LNCaP clone FGC (cell line): ENCODE measurements around the gene NR3C2.

Experiments
- DNase-seq: peaks from one replicate; pipeline ENCODE4 v3.0.0-alpha.2; 2011; ENCODE audit warnings: low read depth
- H3K4me3 ChIP-seq: 2 replicates; pipeline ENCODE4 v1.5.1; 2011; ENCODE audit warnings: mild to moderate bottlenecking, low read depth, low read length, control low read depth
- TF ChIP-seq, protein P1 (sequence below): IDR thresholded peaks from 2 replicates; pipeline ENCODE4 v1.5.1; 2012; ENCODE audit warnings: mild to moderate bottlenecking; ENCODE audit not compliant: control insufficient read depth, insufficient read depth; ENCODE audit errors: extremely low read depth

NR3C2 gene

DNA sequence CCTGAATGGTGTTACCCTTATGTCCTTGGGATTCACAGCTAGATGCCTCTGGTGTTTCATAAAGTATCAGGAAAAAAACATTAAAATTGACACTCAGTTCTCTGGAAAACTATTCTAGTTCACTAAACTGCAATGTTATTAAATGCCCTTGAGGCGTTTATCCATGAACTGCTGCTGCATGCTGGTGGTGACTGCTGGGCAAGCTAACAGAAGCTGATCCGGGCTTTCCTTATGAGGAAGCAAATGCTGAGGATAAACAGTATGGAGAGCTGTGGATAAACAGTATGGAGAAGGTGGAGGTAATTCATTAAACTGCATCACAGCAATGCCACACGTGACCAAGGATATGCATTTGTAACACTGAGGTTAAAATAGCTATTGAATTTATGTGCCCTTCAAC is 227.0 kb downstream of the NR3C2 start:
- H3K4me3 ChIP-seq: no peak overlapping the region
- DNase-seq: no peak
- TF ChIP-seq, protein P1, sequence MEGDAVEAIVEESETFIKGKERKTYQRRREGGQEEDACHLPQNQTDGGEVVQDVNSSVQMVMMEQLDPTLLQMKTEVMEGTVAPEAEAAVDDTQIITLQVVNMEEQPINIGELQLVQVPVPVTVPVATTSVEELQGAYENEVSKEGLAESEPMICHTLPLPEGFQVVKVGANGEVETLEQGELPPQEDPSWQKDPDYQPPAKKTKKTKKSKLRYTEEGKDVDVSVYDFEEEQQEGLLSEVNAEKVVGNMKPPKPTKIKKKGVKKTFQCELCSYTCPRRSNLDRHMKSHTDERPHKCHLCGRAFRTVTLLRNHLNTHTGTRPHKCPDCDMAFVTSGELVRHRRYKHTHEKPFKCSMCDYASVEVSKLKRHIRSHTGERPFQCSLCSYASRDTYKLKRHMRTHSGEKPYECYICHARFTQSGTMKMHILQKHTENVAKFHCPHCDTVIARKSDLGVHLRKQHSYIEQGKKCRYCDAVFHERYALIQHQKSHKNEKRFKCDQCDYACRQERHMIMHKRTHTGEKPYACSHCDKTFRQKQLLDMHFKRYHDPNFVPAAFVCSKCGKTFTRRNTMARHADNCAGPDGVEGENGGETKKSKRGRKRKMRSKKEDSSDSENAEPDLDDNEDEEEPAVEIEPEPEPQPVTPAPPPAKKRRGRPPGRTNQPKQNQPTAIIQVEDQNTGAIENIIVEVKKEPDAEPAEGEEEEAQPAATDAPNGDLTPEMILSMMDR: no peak

DNA sequence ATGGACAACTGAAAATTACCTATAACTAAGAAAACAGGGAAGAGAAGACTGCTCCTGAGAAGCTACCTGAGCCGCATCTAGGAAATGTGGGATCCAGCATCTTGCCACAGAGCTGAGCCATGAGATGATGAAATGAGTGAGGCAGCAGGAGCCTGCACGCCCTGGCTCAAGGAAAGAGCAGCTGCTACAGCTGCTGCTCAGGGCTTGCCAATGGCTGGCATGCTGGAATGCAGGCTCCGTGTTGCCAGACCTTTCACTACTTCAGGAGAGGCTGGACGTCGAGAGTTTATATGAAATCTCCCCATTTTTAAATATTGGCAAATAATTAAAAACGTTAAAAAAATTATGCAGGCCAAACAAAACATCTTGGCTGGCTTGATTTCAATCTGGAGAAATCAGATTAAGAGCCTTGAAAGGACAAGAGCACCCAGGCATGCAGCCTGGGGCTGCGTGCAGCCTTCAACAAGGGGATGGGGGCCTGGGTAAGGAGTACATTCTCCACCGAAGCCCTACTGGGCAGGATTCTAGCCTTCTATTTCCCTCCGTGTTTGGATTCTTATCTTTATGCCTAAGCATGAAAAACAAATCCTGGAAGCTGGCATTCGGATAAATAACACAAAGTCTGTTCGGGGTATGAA is 227.6 kb downstream of the NR3C2 start:
- TF ChIP-seq, protein P1: no peak
- H3K4me3 ChIP-seq: no peak overlapping the region
- DNase-seq: no peak

DNA sequence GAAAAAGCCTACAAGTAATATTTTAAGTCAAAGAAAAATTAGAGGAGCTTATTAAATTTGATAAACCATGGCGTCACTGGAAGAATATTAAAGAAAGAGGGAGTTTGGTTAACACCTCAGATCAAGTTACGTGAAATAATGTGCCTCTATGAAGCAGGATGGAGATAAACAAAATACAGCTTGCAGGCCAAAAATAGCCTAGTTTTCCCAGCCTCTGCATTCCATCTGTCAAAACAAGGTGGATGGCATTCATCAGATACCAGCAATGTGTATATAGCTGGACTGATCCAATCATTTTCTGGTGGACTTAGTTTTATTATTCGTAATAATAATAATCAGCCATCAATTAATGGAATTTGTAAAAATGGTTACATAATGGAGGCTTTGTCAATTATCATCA is 230.7 kb downstream of the NR3C2 start:
- H3K4me3 ChIP-seq: no peak overlapping the region
- DNase-seq: no peak
- TF ChIP-seq, protein P1: no peak

DNA sequence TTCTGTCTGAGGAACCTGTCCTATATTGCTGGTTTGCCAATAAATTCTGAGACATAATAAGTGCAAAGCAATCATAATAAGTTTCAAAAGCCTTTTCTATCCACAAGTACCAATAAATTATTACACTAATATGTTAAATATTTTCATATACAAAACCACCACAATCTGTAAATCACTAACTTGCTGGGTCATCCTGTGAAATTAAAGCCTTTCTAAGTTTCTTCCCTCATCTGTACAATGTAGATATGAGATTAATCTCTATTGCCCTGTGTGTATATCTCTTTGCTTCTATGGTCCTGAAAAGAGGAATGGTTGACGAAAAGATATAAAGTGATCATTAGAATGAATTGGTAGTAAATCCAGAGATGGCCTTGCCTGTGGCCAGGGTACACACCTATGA is 231.6 kb downstream of the NR3C2 start:
- DNase-seq: no peak
- TF ChIP-seq, protein P1: no peak
- H3K4me3 ChIP-seq: no peak overlapping the region

DNA sequence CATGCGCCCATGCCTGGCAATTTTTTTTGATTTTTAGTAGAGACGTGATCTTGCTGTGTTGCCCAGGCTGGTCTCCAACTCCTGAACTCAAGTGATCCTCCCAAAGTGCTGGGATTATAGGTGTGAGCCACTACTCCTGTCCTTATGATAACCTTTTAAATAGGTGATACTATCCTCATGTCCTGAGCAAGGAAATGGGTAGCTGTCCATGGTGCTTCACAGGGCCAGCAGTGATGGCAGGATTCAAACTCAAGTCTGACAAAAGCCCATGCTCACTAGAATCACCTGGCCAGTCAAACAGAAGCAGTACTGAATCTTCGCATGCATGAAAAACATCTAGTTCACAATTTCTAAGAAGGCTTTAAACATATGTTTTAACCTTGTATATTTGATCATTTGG is 235.1 kb downstream of the NR3C2 start:
- TF ChIP-seq, protein P1: no peak
- no peak for DNase-seq
- no peak overlapping the region for H3K4me3 ChIP-seq

DNA sequence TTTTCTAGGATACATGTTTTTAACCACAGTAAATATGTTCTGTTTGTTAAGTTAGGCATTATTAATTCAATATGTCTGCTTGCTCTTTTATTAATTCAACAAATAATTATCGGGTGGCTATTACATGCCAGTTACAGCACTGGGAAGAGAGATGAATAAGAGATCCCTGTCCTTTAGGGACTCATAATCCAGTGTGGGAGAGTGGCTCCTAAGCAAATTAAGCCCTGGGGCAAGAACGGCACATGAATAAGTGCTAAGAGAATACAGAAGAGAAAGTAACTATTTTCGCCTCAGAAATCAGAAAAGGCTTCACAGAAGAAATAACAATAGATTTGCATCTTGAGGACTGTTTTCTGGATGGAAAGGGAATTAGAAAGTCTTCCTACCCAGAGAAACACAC is 236.7 kb downstream of the NR3C2 start:
- TF ChIP-seq, protein P1: no peak
- no peak overlapping the region for H3K4me3 ChIP-seq
- DNase-seq: no peak

DNA sequence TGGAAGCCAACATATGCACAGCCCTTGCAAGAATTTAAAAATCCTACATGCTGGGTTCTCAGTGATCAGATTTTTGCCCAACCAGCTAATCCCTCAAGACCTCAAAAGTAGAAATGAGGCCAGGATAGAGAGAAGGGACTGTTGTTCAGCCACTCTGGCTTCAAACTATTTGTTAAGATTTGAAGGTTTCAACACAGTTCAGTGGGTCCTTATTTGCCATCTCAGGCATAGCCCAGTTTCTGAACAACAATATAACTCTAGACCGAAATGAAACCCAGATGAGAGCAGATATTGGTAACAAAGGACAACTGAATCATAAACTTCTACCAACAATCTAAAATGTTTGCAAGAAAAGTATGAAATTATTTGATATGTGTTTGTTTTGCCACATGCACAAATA is 237.3 kb downstream of the NR3C2 start:
- no peak for DNase-seq
- TF ChIP-seq, protein P1: no peak
- H3K4me3 ChIP-seq: no peak overlapping the region
